Neuronal stem cell (in vitro differentiated cells): ENCODE results near the gene RUNX1.

Experiments used
- DNase-seq: peaks from one replicate; pipeline ENCODE4 v3.0.0-alpha.2; 2013; ENCODE audit warnings: low spot score
- H2AFZ ChIP-seq: one replicate; pipeline ENCODE4 v1.6.1; 2013; ENCODE audit warnings: mild to moderate bottlenecking, low read length, inconsistent platforms
- H2AK5ac ChIP-seq: 2 replicates; pipeline ENCODE4 v1.6.1; 2013; ENCODE audit warnings: low read depth, mild to moderate bottlenecking, inconsistent platforms, low read length, moderate library complexity, mixed read lengths
- H2BK120ac ChIP-seq: 2 replicates; pipeline ENCODE4 v1.6.1; 2013; ENCODE audit warnings: low read depth, mild to moderate bottlenecking, inconsistent platforms, low read length, moderate library complexity, mixed read lengths
- H2BK12ac ChIP-seq: one replicate; pipeline ENCODE4 v1.6.1; 2013; ENCODE audit warnings: low read length, inconsistent platforms
- H2BK15ac ChIP-seq: 2 replicates; pipeline ENCODE4 v1.6.1; 2013; ENCODE audit warnings: mild to moderate bottlenecking, low read length, inconsistent platforms, mixed read lengths
- H2BK5ac ChIP-seq: one replicate; pipeline ENCODE4 v1.6.1; 2013; ENCODE audit warnings: inconsistent platforms, mild to moderate bottlenecking, low read length, moderate library complexity
- H3K14ac ChIP-seq: one replicate; pipeline ENCODE4 v1.6.1; 2013; ENCODE audit warnings: low read length, inconsistent platforms
- H3K18ac ChIP-seq: 2 replicates; pipeline ENCODE4 v1.6.1; 2013; ENCODE audit warnings: low read length, inconsistent platforms
- H3K23ac ChIP-seq: 2 replicates; pipeline ENCODE4 v1.6.1; 2013; ENCODE audit warnings: low read depth, mild to moderate bottlenecking, mixed read lengths, low read length, inconsistent platforms; ENCODE audit not compliant: poor library complexity
- H3K27ac ChIP-seq: replicated peaks from 3 replicates; pipeline ENCODE4 v1.5.1; 2013; ENCODE audit warnings: low read length, inconsistent platforms
- H3K27me3 ChIP-seq, 3 experiments: 2 replicates each; pipeline ENCODE4 v1.6.1; 2013; ENCODE audit warnings: low read length in 3 of 3, mild to moderate bottlenecking in 2 of 3, inconsistent platforms in 1 of 3, low read depth in 1 of 3, mixed read lengths in 1 of 3, moderate library complexity in 1 of 3; ENCODE audit not compliant: control insufficient read depth in 3 of 3, insufficient read depth in 3 of 3
- H3K36me3 ChIP-seq, 2 donors: replicated peaks in 1 of 2; 2 replicates each; pipeline ENCODE4 v1.6.1; 2013; ENCODE audit warnings: low read length in 2 of 2; ENCODE audit not compliant: control insufficient read depth in 2 of 2, insufficient read depth in 2 of 2
- H3K4ac ChIP-seq: 2 replicates; pipeline ENCODE4 v1.6.1; 2013; ENCODE audit warnings: inconsistent platforms, mild to moderate bottlenecking, low read length, moderate library complexity
- H3K4me1 ChIP-seq, 2 donors: 1 replicate in 1 of 2; 2 replicates in 1 of 2; pipeline ENCODE4 v1.6.1; 2013; ENCODE audit warnings: low read length in 2 of 2, low read depth in 1 of 2; ENCODE audit not compliant: control insufficient read depth in 2 of 2, insufficient read depth in 1 of 2
- H3K4me2 ChIP-seq: one replicate; pipeline ENCODE4 v1.6.1; 2013; ENCODE audit warnings: mild to moderate bottlenecking, low read length, inconsistent platforms; ENCODE audit not compliant: insufficient read depth, poor library complexity, severe bottlenecking
- H3K4me3 ChIP-seq, 2 donors: 2 replicates each; pipeline ENCODE4 v1.5.1; 2013; ENCODE audit warnings: low read length in 2 of 2, mild to moderate bottlenecking in 2 of 2, inconsistent platforms in 1 of 2, moderate library complexity in 1 of 2
- H3K79me1 ChIP-seq: one replicate; pipeline ENCODE4 v1.6.1; 2013; ENCODE audit warnings: low read depth, mild to moderate bottlenecking, inconsistent platforms, low read length, moderate library complexity
- H3K9ac ChIP-seq: one replicate; pipeline ENCODE4 v1.6.1; 2013; ENCODE audit warnings: mild to moderate bottlenecking, low read depth, low read length, inconsistent platforms; ENCODE audit not compliant: poor library complexity
- H3K9me3 ChIP-seq, 2 donors: replicated peaks in 1 of 2; 2 replicates each; pipeline versions ENCODE3 to v1.6.1; 2013; ENCODE audit warnings: low read length in 2 of 2, mild to moderate bottlenecking in 2 of 2, inconsistent platforms in 1 of 2, low read depth in 1 of 2, mixed read lengths in 1 of 2, moderate library complexity in 1 of 2; ENCODE audit not compliant: control insufficient read depth in 2 of 2, insufficient read depth in 1 of 2
- H4K8ac ChIP-seq: one replicate; pipeline ENCODE4 v1.6.1; 2013; ENCODE audit warnings: low read depth, mild to moderate bottlenecking, inconsistent platforms, low read length, moderate library complexity
- H4K91ac ChIP-seq: one replicate; pipeline ENCODE4 v1.6.1; 2013; ENCODE audit warnings: low read length, low read depth, mild to moderate bottlenecking, inconsistent platforms; ENCODE audit not compliant: poor library complexity
- WGBS, 2 donors: extraction: QIAGEN DNeasy Blood & Tissue Kit; methylation state at CpG; one replicate each; pipeline ENCODE4 v1.1.7; 2013; ENCODE audit warnings: missing lambda C conversion rate in 2 of 2, mixed read lengths in 1 of 2; ENCODE audit not compliant: insufficient read length in 2 of 2, insufficient replicate concordance in 1 of 2; ENCODE audit errors: extremely low coverage in 2 of 2; 5-methylcytosine and 5-hydroxymethylcytosine counted together

RUNX1 gene

DNA sequence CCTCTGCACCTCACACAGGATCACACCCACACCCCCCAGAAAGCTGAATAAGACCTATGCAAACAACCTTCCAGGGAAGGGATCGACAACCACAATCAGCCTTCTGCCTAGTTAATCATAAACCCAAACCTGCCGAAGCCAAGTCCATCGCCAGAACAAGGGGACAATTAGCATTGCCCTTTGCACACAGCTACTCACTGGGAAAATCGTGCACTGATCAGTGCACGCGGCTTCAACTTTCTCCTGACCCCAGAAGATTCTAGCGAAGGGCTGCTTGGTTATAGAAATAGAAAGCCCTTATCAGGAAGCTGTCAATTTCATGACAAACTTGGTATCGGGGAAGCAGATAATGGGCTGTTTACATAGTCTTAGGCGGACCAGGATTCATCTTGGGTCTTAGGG, 29.5 kb downstream of the RUNX1 start:
- no peak overlapping the region for H3K4ac ChIP-seq
- no peaks in the 10 kb centered on the region for H3K4me1 ChIP-seq
- no peak overlapping the region for H3K9ac ChIP-seq
- H3K23ac ChIP-seq, result no peak overlapping the region
- H2BK15ac ChIP-seq, result no peak overlapping the region
- DNase-seq, result no peak
- H3K79me1 ChIP-seq, result no peaks in the 10 kb centered on the region
- no peak overlapping the region for H2AK5ac ChIP-seq
- no peaks in the 10 kb centered on the region for H3K36me3 ChIP-seq
- H4K91ac ChIP-seq, result no peak overlapping the region
- H2AFZ ChIP-seq, result no peak overlapping the region
- no peak overlapping the region for H3K14ac ChIP-seq
- no peak overlapping the region for H2BK5ac ChIP-seq
- no peak overlapping the region for H3K4me3 ChIP-seq
- WGBS, 2 donors, result no CpG with 5 or more reads among the region's 9 CpGs
- H3K4me2 ChIP-seq, result no peak overlapping the region
- no peaks in the 10 kb centered on the region for H3K9me3 ChIP-seq
- H4K8ac ChIP-seq, result no peak overlapping the region
- H2BK12ac ChIP-seq, result no peak overlapping the region
- no peak overlapping the region for H2BK120ac ChIP-seq
- H3K18ac ChIP-seq, result no peak overlapping the region
- no peaks in the 10 kb centered on the region for H3K27me3 ChIP-seq
- H3K27ac ChIP-seq, result no peak overlapping the region

DNA sequence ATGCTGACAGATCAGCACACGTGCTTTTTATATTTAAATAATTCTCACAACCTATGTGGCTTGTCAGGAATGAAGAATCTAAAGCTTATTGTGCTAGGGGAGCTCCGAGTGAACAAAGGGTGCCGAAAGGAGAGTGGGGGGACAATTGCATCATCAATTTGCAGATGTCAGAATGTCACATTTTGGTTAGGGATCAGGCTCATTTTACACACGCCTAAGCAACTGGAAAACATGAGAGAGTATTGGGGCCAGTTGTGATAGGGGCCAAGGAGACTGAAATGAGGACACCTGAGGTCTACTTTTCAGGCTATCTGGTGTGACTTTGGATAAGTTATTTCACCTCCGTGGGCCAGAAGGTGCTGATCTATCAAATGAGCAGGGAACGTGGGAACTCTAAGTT, 31.8 kb downstream of the RUNX1 start:
- H2BK120ac ChIP-seq, result no peak overlapping the region
- no peak overlapping the region for H4K8ac ChIP-seq
- no peak overlapping the region for H3K14ac ChIP-seq
- no peak for DNase-seq
- no peaks in the 10 kb centered on the region for H3K79me1 ChIP-seq
- H3K36me3 ChIP-seq, result no peaks in the 10 kb centered on the region
- no peak overlapping the region for H2AFZ ChIP-seq
- no peak overlapping the region for H2BK15ac ChIP-seq
- no peak overlapping the region for H2BK12ac ChIP-seq
- H3K27ac ChIP-seq, result no peak overlapping the region
- H2BK5ac ChIP-seq, result no peak overlapping the region
- no peaks in the 10 kb centered on the region for H3K27me3 ChIP-seq
- no peak overlapping the region for H3K4me3 ChIP-seq
- no peak overlapping the region for H4K91ac ChIP-seq
- no peaks in the 10 kb centered on the region for H3K9me3 ChIP-seq
- WGBS, 2 donors, result no CpG with 5 or more reads among the region's 6 CpGs
- no peak overlapping the region for H3K9ac ChIP-seq
- H3K4me2 ChIP-seq, result no peak overlapping the region
- H2AK5ac ChIP-seq, result no peak overlapping the region
- H3K23ac ChIP-seq, result no peak overlapping the region
- H3K4me1 ChIP-seq, result no peaks in the 10 kb centered on the region
- no peak overlapping the region for H3K4ac ChIP-seq
- no peak overlapping the region for H3K18ac ChIP-seq

GRCh38 chr21:35016517-35017188, 32.4 kb downstream of the RUNX1 start:
- no peak overlapping the region for H3K23ac ChIP-seq
- H2AFZ ChIP-seq, result no peak overlapping the region
- H3K14ac ChIP-seq, result no peak overlapping the region
- H4K8ac ChIP-seq, result no peak overlapping the region
- H2BK15ac ChIP-seq, result no peak overlapping the region
- no peak for DNase-seq
- WGBS, 2 donors, result no CpG with 5 or more reads among the region's 1 CpG
- H3K27ac ChIP-seq, result no peak overlapping the region
- no peak overlapping the region for H2BK120ac ChIP-seq
- H3K9me3 ChIP-seq, result no peaks in the 10 kb centered on the region
- H3K79me1 ChIP-seq, result no peaks in the 10 kb centered on the region
- H2BK12ac ChIP-seq, result no peak overlapping the region
- H3K4me1 ChIP-seq, result no peaks in the 10 kb centered on the region
- H3K4ac ChIP-seq, result no peak overlapping the region
- no peak overlapping the region for H2AK5ac ChIP-seq
- H3K36me3 ChIP-seq, result no peaks in the 10 kb centered on the region
- H3K9ac ChIP-seq, result no peak overlapping the region
- no peaks in the 10 kb centered on the region for H3K27me3 ChIP-seq
- no peak overlapping the region for H3K4me2 ChIP-seq
- H4K91ac ChIP-seq, result no peak overlapping the region
- H3K18ac ChIP-seq, result no peak overlapping the region
- H3K4me3 ChIP-seq, result no peak overlapping the region
- H2BK5ac ChIP-seq, result no peak overlapping the region

DNA sequence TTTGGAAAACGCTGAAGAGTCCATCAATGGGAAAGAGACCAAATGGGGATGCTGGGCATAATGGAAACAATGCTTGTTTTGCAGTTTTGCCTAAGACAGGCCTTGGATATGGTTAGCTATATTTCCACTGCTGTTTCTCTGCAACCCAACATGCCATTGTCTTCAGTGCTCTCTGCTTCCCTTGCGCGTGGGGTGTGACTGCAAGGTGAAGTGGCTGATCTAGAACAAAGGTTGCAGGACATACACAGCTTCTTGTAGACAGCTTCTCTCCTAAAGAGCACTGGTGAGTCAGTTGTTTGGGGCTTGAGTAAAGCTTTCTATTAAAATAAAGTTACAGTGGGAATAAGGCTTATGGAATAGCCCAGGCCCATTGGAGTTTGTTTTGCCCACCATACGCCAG, 33.0 kb downstream of the RUNX1 start:
- Histone ChIP-seq H2AFZ (no peak overlapping the region), H3K9ac (no peak overlapping the region), H2BK15ac (no peak overlapping the region), H4K91ac (no peak overlapping the region), H2BK120ac (no peak overlapping the region), H3K27ac (no peak overlapping the region), H3K27me3 (no peaks in the 10 kb centered on the region), H3K4me3 (no peak overlapping the region), H3K14ac (no peak overlapping the region), H3K9me3 (no peaks in the 10 kb centered on the region), H2BK5ac (no peak overlapping the region), H3K36me3 (no peaks in the 10 kb centered on the region), H3K4me1 (peaks cover 0 to 1% of the 10 kb centered on the region in 2 donors), H3K23ac (no peak overlapping the region), H3K18ac (no peak overlapping the region), H3K79me1 (no peaks in the 10 kb centered on the region), H3K4me2 (no peak overlapping the region), H4K8ac (no peak overlapping the region), H2AK5ac (no peak overlapping the region), H2BK12ac (no peak overlapping the region), H3K4ac (no peak overlapping the region)
- DNase-seq, result no peak
- no CpG with 5 or more reads among the region's 4 CpGs for WGBS, 2 donors
